IPS DF 6.9 (cell line): Measurements from ENCODE around the gene DDAH2.
A peak's percentile ranks its signal among the peaks of the same experiment; 100 is the strongest.

Experiments used
- DNase-seq: peaks from one replicate; pipeline ENCODE4 v3.0.0-alpha.2; 2013; ENCODE audit warnings: low read depth, low spot score
- H3K27ac ChIP-seq: one replicate; pipeline ENCODE4 v1.5.1; 2013; ENCODE audit warnings: low read length, control low read depth
- H3K27me3 ChIP-seq: 2 replicates; pipeline ENCODE4 v1.6.1; 2013; ENCODE audit warnings: mild to moderate bottlenecking, low read length; ENCODE audit not compliant: control insufficient read depth, insufficient read depth
- H3K36me3 ChIP-seq: 2 replicates; pipeline ENCODE4 v1.6.1; 2013; ENCODE audit warnings: low read length; ENCODE audit not compliant: control insufficient read depth, insufficient read depth
- H3K4me1 ChIP-seq: 2 replicates; pipeline ENCODE4 v1.6.1; 2013; ENCODE audit warnings: low read length; ENCODE audit not compliant: control insufficient read depth, insufficient read depth
- H3K4me3 ChIP-seq: 2 replicates; pipeline ENCODE4 v1.5.1; 2013; ENCODE audit warnings: mild to moderate bottlenecking, low read length
- H3K9me3 ChIP-seq: 2 replicates; pipeline ENCODE4 v1.6.1; 2013; ENCODE audit warnings: low read length, inconsistent platforms; ENCODE audit not compliant: control insufficient read depth, insufficient read depth
- WGBS: extraction: QIAGEN DNeasy Blood & Tissue Kit; methylation state at CpG from one replicate; pipeline ENCODE4 v1.1.7; 2013; ENCODE audit warnings: mixed read lengths, missing lambda C conversion rate; ENCODE audit not compliant: insufficient read length, insufficient coverage; 5-methylcytosine and 5-hydroxymethylcytosine counted together

The DDAH2 gene

DNA sequence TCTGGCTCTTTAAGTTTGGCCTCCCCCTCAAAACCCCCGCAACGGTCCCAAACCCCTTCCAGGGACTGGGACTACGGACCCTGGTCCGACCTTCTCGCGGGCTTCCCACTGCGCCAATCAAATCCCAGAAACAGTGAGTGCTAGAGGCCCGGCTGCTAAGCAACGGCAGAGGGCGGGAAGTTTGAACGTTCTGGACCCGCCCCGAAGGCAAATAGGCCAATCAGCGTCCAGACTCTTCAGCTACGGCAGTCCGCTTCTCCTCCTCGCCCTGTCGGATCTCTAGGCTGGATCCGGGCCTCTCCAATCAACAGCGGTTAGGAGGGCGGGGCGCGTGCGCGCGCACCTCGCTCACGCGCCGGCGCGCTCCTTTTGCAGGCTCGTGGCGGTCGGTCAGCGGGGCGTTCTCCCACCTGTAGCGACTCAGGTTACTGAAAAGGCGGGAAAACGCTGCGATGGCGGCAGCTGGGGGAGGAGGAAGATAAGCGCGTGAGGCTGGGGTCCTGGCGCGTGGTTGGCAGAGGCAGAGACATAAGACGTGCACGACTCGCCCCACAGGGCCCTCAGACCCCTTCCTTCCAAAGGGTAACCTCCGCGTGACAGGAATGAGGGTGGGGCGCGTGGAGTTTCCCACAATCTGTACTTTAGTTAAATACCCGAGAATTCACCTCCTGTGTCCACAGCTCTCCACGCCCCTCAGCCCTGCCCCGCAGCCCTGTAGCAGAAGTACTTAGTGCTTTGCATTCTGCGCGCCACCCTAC lies 10.7 kb upstream of the DDAH2 start, which contains the start of gene MSH5:
TSS of gene MSH5 (plus strand) at position 367 of the 758 bp plus-strand sequence. CDS start 462 bp downstream, outside the sequence.
- Histone ChIP-seq H3K27ac (no peak within 1 kb of the TSS), H3K4me1 (peaks cover 12% of the 10 kb centered on the region; the same call in 1 of the 2 replicates), H3K27me3 (no peaks in the 10 kb centered on the region), H3K4me3 (peak within 1 kb of the TSS; percentile 35; the same call in 1 of the 2 replicates), H3K36me3 (no peaks in the 10 kb centered on the region), H3K9me3 (no peaks in the 10 kb centered on the region)
- DNase-seq = peak; percentile 98
- WGBS = no CpG with 5 or more reads among the region's 58 CpGs

DNA sequence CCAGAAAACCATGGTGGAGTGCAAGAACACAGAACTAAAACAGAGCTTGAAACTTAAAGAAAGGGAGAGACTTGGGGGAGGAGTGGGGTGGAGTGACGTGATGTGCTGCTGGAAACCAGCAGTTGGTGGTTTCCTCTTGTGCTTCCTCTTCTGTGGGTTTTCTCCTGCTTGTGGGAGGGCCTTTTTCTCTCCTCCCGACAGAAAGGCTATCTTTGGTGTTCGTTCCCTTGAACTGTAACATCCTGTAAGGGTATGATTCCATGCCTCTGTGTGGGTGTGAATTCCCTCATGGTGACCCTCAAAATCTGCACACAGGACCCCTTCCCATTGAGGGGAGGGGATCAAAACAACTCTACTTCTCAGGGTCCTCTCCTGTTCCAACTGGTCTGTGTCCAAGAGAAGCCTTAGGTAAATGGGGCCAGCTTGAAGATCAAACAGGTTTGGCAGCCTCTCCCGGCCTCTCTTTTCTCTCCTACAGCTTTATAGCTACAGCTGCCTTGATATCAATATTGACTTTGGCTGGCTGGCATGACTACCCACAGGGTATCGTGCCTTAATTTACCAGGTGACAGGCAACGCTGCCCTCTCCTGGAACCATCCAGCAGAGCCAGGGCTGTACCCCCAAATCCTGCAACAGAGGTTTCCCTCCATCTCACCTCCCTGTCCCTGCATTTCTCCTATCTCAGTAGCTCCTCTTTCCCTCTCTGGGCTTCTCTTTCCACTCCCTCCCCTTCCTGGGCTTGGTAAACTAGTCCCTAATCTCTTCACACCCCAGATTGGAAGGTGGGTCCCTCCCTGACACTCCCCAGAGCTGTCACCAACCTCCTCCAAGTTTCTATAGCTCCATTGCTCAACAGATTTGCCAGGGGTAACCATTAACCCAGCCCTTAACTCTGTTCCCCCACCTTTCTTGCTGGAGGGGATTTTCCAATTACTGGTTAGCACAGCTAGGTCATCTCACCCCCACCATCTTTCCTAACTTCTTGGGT lies 9.2 kb upstream of the DDAH2 start:
- no peak overlapping the region for H3K4me3 ChIP-seq
- no peaks in the 10 kb centered on the region for H3K27me3 ChIP-seq
- H3K9me3 ChIP-seq = no peaks in the 10 kb centered on the region
- peaks cover 8% of the 10 kb centered on the region; the same call in 1 of the 2 replicates for H3K36me3 ChIP-seq
- no CpG with 5 or more reads among the region's 6 CpGs for WGBS
- no peak overlapping the region for H3K27ac ChIP-seq
- H3K4me1 ChIP-seq = peaks cover 15% of the 10 kb centered on the region
- no peak for DNase-seq

DNA sequence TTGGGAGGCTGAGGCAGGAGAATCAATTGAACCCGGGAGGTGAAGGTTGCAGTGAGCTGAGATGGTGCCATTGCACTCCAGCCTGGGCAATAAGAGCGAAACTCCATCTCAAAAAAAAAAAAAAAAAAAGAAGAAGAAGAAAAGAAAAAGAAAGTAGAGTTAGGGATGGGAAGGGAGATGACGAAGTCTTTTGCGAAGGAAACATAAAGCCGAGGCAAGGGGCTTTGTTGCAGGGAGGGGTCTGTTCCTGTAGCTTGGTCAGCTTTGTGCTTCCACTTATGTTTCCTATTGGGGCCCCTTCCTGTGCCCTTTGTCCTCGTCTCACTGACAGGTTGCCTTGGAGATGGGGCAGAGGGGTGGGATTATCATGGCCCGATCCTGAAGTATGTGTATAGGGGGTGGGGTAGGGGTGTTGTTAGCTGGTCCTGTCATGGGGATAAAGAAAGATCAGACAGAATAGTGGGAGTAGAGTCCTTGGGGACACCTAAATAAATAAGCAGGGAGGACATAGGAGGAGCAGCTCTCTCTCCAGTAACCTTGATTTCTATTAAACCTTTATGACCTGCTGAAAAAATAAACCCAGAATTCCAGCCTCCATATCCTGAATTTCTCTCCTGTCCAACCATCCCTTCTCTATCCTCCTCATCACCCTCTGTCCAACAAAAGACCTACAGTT lies 8.4 kb upstream of the DDAH2 start:
- no peak overlapping the region for H3K4me3 ChIP-seq
- H3K9me3 ChIP-seq = no peaks in the 10 kb centered on the region
- H3K4me1 ChIP-seq = peaks cover 15% of the 10 kb centered on the region
- peaks cover 8% of the 10 kb centered on the region; the same call in 1 of the 2 replicates for H3K36me3 ChIP-seq
- 100% methylated on average over 2 of the region's 7 CpGs for WGBS
- H3K27ac ChIP-seq = no peak overlapping the region
- H3K27me3 ChIP-seq = no peaks in the 10 kb centered on the region
- no peak for DNase-seq

DNA sequence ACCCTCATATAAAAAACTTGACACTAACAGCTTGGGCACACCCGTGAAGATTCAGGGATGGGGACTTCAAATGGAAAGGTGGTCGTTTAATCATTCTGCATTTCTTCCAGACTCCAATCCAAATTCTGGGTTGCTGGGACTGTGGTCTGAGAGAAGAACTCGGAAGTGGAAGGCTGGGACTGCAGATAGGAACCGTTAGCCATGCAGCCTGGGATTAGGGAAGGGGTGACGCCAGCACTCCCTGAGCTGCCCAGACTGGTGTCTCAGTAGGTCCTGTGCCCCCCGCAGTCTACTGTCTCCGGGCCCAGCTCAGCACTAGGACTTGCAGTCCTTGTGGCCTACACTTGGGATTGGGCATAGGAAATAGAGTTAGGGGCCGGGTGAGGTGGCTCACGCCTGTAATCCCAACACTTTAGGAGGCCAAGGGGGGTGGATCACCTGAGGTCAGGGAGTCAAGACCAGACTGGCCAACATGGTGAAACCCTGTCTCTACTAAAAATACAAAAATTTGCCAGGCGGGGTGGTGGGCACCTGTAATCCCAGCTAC lies 7.7 kb upstream of the DDAH2 start:
- no peak for DNase-seq
- peak overlapping the region; percentile 91; the same call in 1 of the 2 replicates for H3K4me3 ChIP-seq
- H3K27ac ChIP-seq = no peak overlapping the region
- H3K27me3 ChIP-seq = no peaks in the 10 kb centered on the region
- no peaks in the 10 kb centered on the region for H3K9me3 ChIP-seq
- peaks cover 11% of the 10 kb centered on the region; the same call in 1 of the 2 replicates for H3K36me3 ChIP-seq
- peaks cover 15% of the 10 kb centered on the region for H3K4me1 ChIP-seq
- no CpG with 5 or more reads among the region's 10 CpGs for WGBS

DNA sequence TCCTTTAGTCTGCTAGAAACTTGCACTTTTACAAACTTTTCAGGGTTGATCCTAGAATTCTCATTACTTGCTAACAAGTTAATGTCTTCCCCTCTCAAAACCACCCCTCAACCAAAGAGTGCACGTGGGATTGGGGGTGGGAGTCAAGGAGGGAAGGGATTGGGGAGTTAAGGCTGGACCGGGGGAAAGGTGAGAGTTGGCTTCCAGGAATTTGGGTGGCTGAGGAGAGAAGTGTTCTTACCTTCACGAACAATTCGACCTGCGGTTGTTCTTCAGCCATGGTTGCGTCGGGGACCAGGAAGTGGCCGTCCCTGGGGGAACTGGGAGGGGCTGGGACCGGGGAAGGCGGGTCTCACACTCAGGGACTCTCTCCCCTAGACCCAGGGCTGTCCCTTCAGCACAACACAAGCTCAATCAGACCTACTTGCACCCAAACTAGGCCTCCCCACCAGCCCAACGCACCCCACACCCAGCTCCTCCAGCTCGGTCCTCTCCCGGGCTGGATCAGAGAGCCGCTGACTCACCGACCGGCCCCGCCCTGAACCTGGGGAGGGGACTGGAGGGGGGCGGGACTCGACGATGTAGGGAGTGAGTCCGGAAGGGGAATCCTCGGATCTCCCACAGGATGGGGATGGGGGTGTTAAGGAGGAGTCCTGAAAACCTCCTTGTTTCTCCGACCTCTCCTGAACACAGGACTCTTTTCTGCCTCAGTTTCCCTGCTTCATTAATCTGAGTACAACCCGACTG lies 7.1 kb upstream of the DDAH2 start, which contains the start of gene CLIC1:
TSS of gene CLIC1 (minus strand) at position 510 of the 747 bp plus-strand sequence. CDS start at position 280, 230 bp downstream.
- Histone ChIP-seq H3K27me3 (no peaks in the 10 kb centered on the region), H3K4me3 (peak within 1 kb of the TSS; percentile 91), H3K36me3 (peaks cover 14% of the 10 kb centered on the region; the same call in 1 of the 2 replicates), H3K27ac (no peak within 1 kb of the TSS), H3K4me1 (peaks cover 15% of the 10 kb centered on the region), H3K9me3 (no peaks in the 10 kb centered on the region)
- no peak for DNase-seq
- WGBS = no CpG with 5 or more reads among the region's 24 CpGs

DNA sequence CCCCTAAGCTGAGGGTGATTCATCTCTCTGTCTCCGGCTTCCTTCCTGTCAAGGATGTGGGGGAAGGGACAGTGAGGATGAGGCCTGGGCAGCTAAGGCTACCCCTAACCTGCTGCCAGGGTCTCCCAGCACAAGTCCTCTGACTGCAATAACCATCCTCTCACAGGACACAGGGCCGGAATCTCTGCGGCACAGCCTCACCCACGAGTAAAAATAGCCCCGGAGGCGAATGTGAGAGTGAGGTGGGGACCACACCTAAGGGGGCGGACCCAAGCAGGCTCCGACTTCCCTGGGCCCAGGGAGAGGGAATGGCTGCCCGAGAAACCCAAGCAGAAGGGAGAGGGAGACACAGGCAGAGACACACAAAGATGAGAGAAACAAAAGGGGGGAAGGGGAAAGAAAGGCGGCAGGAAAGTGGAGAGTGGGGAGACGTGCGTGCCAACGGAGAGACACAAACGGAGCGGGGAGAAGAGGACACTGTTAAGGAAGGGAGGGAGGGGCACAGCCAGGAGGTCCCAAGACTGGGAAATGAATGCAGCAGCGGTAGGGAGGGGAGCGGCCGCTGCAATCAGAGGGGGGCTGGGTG lies 5.8 kb upstream of the DDAH2 start:
- H3K27ac ChIP-seq = no peak overlapping the region
- H3K27me3 ChIP-seq = no peaks in the 10 kb centered on the region
- no CpG with 5 or more reads among the region's 18 CpGs for WGBS
- no peaks in the 10 kb centered on the region for H3K9me3 ChIP-seq
- no peak for DNase-seq
- peaks cover 15% of the 10 kb centered on the region for H3K4me1 ChIP-seq
- H3K36me3 ChIP-seq = peaks cover 14% of the 10 kb centered on the region; the same call in 1 of the 2 replicates
- H3K4me3 ChIP-seq = peak overlapping the region; percentile 91; the same call in 1 of the 2 replicates

DNA sequence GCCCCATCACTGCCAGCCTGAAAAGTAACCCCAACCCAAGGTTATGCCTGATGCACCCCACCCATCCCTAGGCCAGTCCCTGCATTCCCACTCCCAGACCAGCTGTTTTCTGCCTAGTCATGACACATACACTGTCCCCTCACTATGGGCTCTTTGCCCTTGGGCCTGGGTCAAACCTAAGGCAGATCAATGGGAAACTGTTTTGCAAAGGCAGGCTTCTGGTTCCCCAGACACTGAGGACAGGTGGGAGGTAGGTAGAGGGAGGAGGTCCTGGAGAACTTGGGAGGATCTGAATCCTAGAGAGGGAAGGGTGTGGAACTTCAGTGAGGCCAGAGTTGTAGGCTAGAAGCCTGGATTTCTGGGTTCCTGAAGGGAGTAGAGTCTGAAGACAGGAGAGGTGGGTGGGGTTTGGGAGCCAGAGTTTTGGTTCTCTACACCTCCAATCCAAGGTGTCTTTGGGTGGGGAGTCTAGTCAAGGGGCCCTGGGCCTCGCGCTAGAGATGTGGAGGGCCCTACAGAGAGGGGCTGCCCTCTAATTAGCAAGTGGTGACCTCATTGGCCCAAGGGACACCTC lies 5.2 kb upstream of the DDAH2 start:
- H3K4me3 ChIP-seq = peak overlapping the region; percentile 91; the same call in 1 of the 2 replicates
- no peaks in the 10 kb centered on the region for H3K9me3 ChIP-seq
- WGBS = no CpG with 5 or more reads among the region's 2 CpGs

DNA sequence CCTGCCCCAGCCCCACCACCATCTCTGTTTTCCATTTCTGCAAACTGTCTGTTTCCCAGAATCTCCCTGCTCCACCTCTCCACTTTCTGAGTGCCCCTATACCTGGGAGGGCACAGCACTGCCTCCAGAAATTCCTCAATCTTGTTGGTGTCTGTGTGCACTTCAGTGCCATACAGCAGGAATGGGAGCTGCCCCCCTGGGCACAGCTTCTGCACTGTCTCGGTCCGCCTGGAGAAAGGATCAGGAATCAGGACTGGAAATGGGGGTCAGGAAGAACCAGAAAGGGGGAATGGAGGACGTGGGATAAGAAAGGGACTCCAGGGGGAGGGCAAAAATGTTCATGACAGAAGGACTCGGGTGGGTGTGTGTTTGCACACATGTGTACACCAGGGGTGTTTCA lies 4.6 kb upstream of the DDAH2 start:
- H3K9me3 ChIP-seq = no peaks in the 10 kb centered on the region
- no CpG with 5 or more reads among the region's 4 CpGs for WGBS
- no peak overlapping the region for H3K4me3 ChIP-seq
- peaks cover 14% of the 10 kb centered on the region; the same call in 1 of the 2 replicates for H3K36me3 ChIP-seq
- H3K4me1 ChIP-seq = peaks cover 13% of the 10 kb centered on the region
- no peak overlapping the region for H3K27ac ChIP-seq
- H3K27me3 ChIP-seq = no peaks in the 10 kb centered on the region
- DNase-seq = no peak

More for the DNA sequence above, 5.2 kb upstream of the DDAH2 start:
- Histone ChIP-seq H3K4me1 (peaks cover 15% of the 10 kb centered on the region), H3K27ac (no peak overlapping the region), H3K36me3 (peaks cover 14% of the 10 kb centered on the region; the same call in 1 of the 2 replicates), H3K27me3 (no peaks in the 10 kb centered on the region)
- no peak for DNase-seq

DNA sequence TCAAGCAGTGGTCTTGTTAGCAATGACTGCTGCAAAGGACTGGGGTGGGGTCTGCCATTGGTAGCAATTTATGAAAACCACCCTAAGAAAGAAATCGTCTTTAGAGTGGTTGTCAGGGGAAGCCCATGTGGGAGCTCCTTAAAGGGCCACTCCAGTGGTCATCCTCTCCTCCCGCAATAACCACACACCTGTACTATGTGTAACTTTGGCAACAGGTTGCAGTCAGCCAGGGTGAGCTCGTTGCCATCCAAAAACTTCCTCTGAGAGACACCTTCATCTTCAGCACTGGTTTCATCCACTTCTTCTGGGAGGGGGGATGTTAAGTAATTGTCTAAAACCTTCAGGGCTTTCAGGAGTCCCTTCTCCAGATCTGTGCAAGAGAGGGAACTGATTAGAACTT lies 2.9 kb upstream of the DDAH2 start:
- H3K27ac ChIP-seq = no peak overlapping the region

More for the DNA sequence above, 2.9 kb upstream of the DDAH2 start:
- H3K27me3 ChIP-seq = no peaks in the 10 kb centered on the region
- H3K4me3 ChIP-seq = no peak overlapping the region
- H3K36me3 ChIP-seq = peaks cover 18% of the 10 kb centered on the region; the same call in 1 of the 2 replicates
- no peaks in the 10 kb centered on the region for H3K9me3 ChIP-seq
- WGBS = no CpG with 5 or more reads among the region's 3 CpGs
- H3K4me1 ChIP-seq = peaks cover 7% of the 10 kb centered on the region
- no peak for DNase-seq
